H1 (cell line): ENCODE data around the gene GNAQ. TPM values are rescaled to one million over a fixed set of nuclear protein-coding genes. Genes with fewer than 3 reads are reported as not detected.

ENCODE experiments used
- KDM5A ChIP-seq: fragments of 200-600 bp; IDR thresholded peaks from 2 replicates; pipeline ENCODE4 v1.7.1; 2012; ENCODE audit warnings: mild to moderate bottlenecking, low read length, inconsistent platforms, mixed read lengths
- NRF1 ChIP-seq: IDR thresholded peaks from 2 replicates; pipeline ENCODE4 v1.6.1; 2011; ENCODE audit warnings: mild to moderate bottlenecking, low read depth, low read length, improper control_type of control experiment
- polyA plus RNA-seq, 7 experiments: library from polyadenylated mRNA; depleted of rRNA in 3 of 7; stranded (reverse) in 5 of 7; unstranded in 2 of 7; fragments of >200 nt in 5 of 7; fragments of 200-250 nt in 2 of 7; gene quantifications; 1 replicate in 5 of 7; 2 replicates in 1 of 7; 4 replicates in 1 of 7; pipeline versions ENCODE4 v1.2.1 to v1.2.3, GENCODE V29; 2011 to 2013; ENCODE audit warnings: missing spikeins in 2 of 7, mixed read lengths in 2 of 7
- total RNA-seq: library from RNA; stranded (reverse); fragmentation: NEBNext Ultra II Directional; extraction: Animal tissue kit (Norgen Biotek cat#: 25700); gene quantifications from 2 replicates; pipeline ENCODE4 v1.2.1, GENCODE V29; 2021

The GNAQ gene
- total and polyA plus RNA-seq, 2 of the 8 experiments (the other 6 are each of a cell fraction or from before 2014, with no cell fraction given), result 22.8 to 63.8 TPM

DNA sequence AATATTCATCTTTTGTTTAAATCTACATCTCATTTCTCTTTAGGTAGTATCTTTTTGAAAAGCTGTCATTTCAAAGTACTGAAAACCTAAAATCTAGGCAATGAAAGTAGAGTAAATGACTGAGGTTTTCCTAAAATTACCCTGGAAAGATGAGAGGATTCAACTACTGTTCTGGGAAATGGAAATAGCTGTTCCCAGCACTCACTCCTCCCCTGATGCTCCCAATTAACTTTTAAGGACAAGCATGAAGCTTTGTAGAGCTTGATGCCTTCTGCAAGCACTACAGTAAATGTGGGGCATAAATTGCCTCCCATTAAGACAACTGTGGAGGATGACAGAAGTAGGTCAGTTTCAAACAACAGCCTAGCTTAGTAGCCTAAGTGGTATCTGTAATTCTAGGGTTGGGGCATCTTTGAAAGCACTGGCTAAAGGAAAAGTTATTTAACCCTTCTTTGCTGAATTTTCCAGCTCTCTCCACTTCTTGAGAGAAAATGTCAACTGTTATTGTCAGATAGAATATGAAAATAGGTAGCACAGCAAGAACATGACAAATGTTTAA, 283.3 kb downstream of the GNAQ start (continued):
- no peak for TF ChIP-seq KDM5A
- no peak for TF ChIP-seq NRF1
